Measurements from ENCODE around the gene FAM83E. TPM values are rescaled to one million over a fixed set of nuclear protein-coding genes. Genes with fewer than 3 reads are reported as not detected.

Gene FAM83E
- 17.3 and 23.9 TPM in 2 replicates for total RNA-seq

GRCh38 chr19:48614436-48615230, at the start of gene FAM83E:
Gene FAM83E, minus strand, starts transcription at chr19:48615076. Its CDS starts 1,704 bp downstream, at chr19:48613372.

DNA sequence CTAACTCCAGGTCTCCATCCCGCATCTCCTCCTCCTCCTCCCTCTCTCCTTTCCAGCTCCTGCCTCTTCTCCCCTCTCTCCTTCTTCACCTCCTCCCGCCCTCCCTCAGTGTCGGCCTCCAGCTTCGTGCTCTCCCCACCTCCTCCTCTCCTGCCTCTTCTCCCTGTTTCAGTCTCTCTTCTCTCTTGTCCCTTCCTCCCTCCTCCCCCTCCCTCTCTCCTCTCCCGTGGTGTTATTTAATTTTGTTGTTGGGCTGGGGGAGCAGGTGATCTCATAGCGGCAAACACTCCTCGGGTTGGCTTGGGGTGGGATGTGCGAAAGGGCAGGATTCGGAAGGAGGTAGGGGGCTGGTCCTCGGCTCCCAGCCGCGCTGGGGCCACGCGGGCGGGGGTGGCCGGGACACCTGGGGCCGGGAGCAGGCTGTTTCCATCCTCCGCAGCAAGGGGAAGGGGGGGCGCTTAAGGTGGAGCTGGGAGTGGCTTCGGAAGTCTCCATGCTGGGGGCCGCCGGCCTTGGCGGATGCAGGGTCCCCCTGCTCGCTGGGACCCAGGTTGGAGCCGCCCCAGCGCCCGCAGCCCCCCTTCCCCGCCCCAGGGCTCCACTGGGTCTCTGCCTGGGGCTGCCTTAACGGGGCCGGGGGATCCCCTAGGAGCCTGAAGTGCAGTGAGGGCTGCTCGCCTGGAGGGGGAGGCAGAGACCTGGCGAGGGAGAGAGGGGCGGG, 31.3 kb upstream of the FAM83E start, which contains the start of gene CA11:
TSS of gene CA11 (minus strand) at position 187 of the 721 bp plus-strand sequence. CDS start 555 bp downstream, outside the sequence.

GRCh38 chr19:48636859-48637448, 22.1 kb upstream of the FAM83E start, which contains the start of gene DBP:
Gene DBP, minus strand, starts transcription at chr19:48637379. Its CDS starts 385 bp downstream, at chr19:48636994.

DNA sequence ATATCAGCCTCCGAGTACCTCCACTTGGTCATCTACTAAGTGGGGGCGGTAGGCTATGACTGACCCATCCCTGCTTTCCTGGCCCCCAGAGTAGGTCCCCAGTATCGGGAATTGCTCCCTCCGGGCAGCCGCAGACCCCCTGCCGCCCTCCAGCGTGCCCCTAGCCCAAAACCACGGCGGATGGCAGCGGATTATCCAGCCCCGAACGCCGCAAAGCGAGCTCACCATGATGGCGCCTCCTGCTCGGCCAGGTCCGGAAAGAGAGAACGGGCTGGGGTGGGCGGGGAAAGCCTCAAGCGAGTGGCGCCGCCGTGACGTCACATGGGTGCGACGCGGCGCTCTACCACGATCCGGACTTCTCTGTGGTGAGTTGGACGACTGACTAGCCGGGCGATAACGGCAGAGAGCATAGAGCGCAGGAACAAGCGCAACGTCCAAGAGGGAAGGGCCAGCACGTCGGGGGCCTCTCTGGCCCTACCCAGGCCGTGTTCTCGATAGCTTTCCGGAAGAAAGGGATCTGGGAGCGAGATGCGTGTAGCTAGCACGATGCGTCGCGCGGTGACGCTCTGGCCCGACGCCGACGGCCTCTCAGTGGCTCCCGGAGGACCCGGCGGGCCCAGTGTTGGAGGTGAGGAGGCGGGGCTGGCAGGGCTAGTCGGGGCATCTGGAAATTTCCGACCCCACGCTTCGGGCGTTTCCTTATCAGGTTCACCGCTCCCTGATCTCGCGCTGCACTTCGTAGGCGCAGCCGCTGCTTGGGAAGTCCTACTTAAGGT, 4.2 kb upstream of the FAM83E start, which contains the start of the genes RPL18 and SPHK2:
TSS of gene RPL18 (minus strand) at position 263 of the 776 bp plus-strand sequence. CDS start at position 228, 35 bp downstream.
TSS of gene SPHK2 (plus strand) at position 591 of the 776 bp plus-strand sequence. CDS start 1,009 bp downstream, outside the sequence.

DNA sequence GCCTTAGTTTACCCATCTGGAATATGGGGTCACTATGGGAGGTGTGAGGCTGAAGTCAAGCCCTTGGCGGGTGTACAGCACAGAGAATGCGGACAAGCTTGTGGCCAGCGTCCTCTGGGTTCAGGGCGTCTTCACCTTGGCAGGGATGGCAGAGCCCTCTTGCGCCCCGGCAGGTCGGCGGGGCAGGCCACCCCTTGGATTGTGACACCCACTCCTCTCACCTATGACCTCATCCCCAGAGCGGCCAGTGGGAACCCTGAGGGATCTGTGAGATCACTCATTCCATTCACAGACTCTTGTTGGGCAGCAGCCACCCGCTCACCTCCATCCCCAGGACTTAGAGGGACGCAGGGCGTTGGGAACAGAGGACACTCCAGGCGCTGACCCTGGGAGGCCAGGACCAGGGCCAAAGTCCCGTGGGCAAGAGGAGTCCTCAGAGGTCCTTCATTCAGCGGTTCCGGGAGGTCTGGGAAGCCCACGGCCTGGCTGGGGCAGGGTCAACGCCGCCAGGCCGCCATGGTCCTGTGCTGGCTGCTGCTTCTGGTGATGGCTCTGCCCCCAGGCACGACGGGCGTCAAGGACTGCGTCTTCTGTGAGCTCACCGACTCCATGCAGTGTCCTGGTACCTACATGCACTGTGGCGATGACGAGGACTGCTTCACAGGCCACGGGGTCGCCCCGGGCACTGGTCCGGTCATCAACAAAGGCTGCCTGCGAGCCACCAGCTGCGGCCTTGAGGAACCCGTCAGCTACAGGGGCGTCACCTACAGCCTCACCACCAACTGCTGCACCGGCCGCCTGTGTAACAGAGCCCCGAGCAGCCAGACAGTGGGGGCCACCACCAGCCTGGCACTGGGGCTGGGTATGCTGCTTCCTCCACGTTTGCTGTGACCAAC, 8.2 kb downstream of the FAM83E start, which contains the start of gene SPACA4:
TSS of gene SPACA4 (plus strand) at position 280 of the 896 bp plus-strand sequence. CDS start at position 517, 237 bp downstream.

Other genes starting within 250 kb of the FAM83E start
- gene KDELR1, start 223.5 kb downstream of the FAM83E start, total RNA-seq, result 46.5 and 49.0 TPM in 2 replicates
- under 0.01 and 0.24 TPM in 2 replicates for gene GRIN2D, start 221.4 kb downstream of the FAM83E start, total RNA-seq
- 32.4 and 48.0 TPM in 2 replicates for gene GRWD1, start 169.1 kb downstream of the FAM83E start, total RNA-seq
- gene KCNJ14, start 159.5 kb downstream of the FAM83E start, total RNA-seq, result 0.48 and 1.3 TPM in 2 replicates
- gene CYTH2, start 145.7 kb downstream of the FAM83E start, total RNA-seq, result 11.3 and 35.7 TPM in 2 replicates
- 1.7 and 3.1 TPM in 2 replicates for gene LMTK3, start 103.2 kb downstream of the FAM83E start, total RNA-seq
- gene SULT2B1, start 62.9 kb downstream of the FAM83E start, total RNA-seq, result 4.3 and 8.7 TPM in 2 replicates
- 0.21 TPM in 1 of 2 replicates, not detected in the other for gene SPACA4, start 8.3 kb downstream of the FAM83E start, total RNA-seq
- gene RPL18, start 4.1 kb upstream of the FAM83E start, total RNA-seq, result 2,579 and 4,716 TPM in 2 replicates
- 6.0 and 6.3 TPM in 2 replicates for gene SPHK2, start 4.4 kb upstream of the FAM83E start, total RNA-seq
- gene DBP, start 22.3 kb upstream of the FAM83E start, total RNA-seq, result 2.6 and 4.6 TPM in 2 replicates
- 1.5 and 3.1 TPM in 2 replicates for gene CA11, start 31.1 kb upstream of the FAM83E start, total RNA-seq
- 0.24 and 0.43 TPM in 2 replicates for gene NTN5, start 57.9 kb upstream of the FAM83E start, total RNA-seq
- 6.0 and 7.7 TPM in 2 replicates for gene FUT2, start 80.9 kb upstream of the FAM83E start, total RNA-seq
- 0.48 TPM in 1 of 2 replicates, not detected in the other for gene MAMSTR, start 104.6 kb upstream of the FAM83E start, total RNA-seq
- 2.9 and 3.2 TPM in 2 replicates for gene RASIP1, start 125.5 kb upstream of the FAM83E start, total RNA-seq
- not detected in 2 replicates for gene IZUMO1, start 131.8 kb upstream of the FAM83E start, total RNA-seq
- 11.9 and 14.9 TPM in 2 replicates for gene FUT1, start 137.6 kb upstream of the FAM83E start, total RNA-seq
- not detected in 2 replicates for gene FGF21, start 140.4 kb upstream of the FAM83E start, total RNA-seq
- 35.2 and 37.8 TPM in 2 replicates for gene BCAT2, start 196.0 kb upstream of the FAM83E start, total RNA-seq
- gene HSD17B14, start 221.4 kb upstream of the FAM83E start, total RNA-seq, result 0.64 and 1.9 TPM in 2 replicates